CD8-positive, alpha-beta memory T cell (primary cell): ENCODE results near the gene GXYLT2. TPM values are rescaled to one million over a fixed set of nuclear protein-coding genes. Genes with fewer than 3 reads are reported as not detected.

Experiments used
- CTCF ChIA-PET: fragments of 350-600 bp; sonication (Branson Sonifier 250); formaldehyde crosslinking; loops from one replicate; lab custom pipeline; 2021; ENCODE audit warnings: antibody characterized with exemption; lab: Charles Lee
- POLR2A ChIA-PET: fragments of 350-600 bp; sonication (Branson Sonifier 250); formaldehyde crosslinking; loops from one replicate; lab custom pipeline; 2021; ENCODE audit warnings: antibody characterized with exemption; lab: Charles Lee
- DNase-seq, 5 donors: peaks; one replicate each; pipeline versions ENCODE4 v3.0.0 to v3.0.0-alpha.2; 2020 to 2022; ENCODE audit warnings: mixed read lengths in 1 of 5
- H3K27ac ChIP-seq: one replicate; pipeline ENCODE4 v1.7.0; 2013; ENCODE audit warnings: low read depth, mild to moderate bottlenecking, low read length, moderate library complexity
- H3K27me3 ChIP-seq: 2 replicates; pipeline ENCODE4 v1.7.0; 2013; ENCODE audit warnings: low read length, mild to moderate bottlenecking; ENCODE audit not compliant: insufficient read depth, poor library complexity, severe bottlenecking
- H3K36me3 ChIP-seq: 2 replicates; pipeline ENCODE4 v1.7.0; 2013; ENCODE audit warnings: mild to moderate bottlenecking, low read length, moderate library complexity; ENCODE audit not compliant: insufficient read depth
- H3K4me1 ChIP-seq: 2 replicates; pipeline ENCODE4 v1.7.0; 2013; ENCODE audit warnings: mild to moderate bottlenecking, low read length, moderate library complexity; ENCODE audit not compliant: insufficient read depth
- H3K4me3 ChIP-seq: 2 replicates; pipeline ENCODE4 v1.7.0; 2013; ENCODE audit warnings: mild to moderate bottlenecking, low read length
- H3K9me3 ChIP-seq: 2 replicates; pipeline ENCODE4 v1.7.0; 2013; ENCODE audit warnings: mild to moderate bottlenecking, low read length
- H3K27ac Mint-ChIP-seq, 8 donors: one replicate each; pipeline ENCODE4 v1.8.0; 2020 to 2021; ENCODE audit warnings: mixed read lengths in 8 of 8, mild to moderate bottlenecking in 6 of 8, inconsistent platforms in 3 of 8, moderate library complexity in 3 of 8
- H3K27me3 Mint-ChIP-seq, 2 donors: one replicate each; pipeline ENCODE4 v1.8.0; 2020 to 2021; ENCODE audit warnings: mixed read lengths in 2 of 2, mild to moderate bottlenecking in 1 of 2, moderate library complexity in 1 of 2
- H3K36me3 Mint-ChIP-seq, 3 donors: one replicate each; pipeline ENCODE4 v1.8.0; 2020 to 2021; ENCODE audit warnings: mixed read lengths in 3 of 3, inconsistent platforms in 1 of 3, mild to moderate bottlenecking in 1 of 3
- H3K4me1 Mint-ChIP-seq, 3 donors: one replicate each; pipeline ENCODE4 v1.8.0; 2020 to 2021; ENCODE audit warnings: mixed read lengths in 3 of 3, inconsistent platforms in 1 of 3, mild to moderate bottlenecking in 1 of 3
- H3K4me3 Mint-ChIP-seq, 7 donors: one replicate each; pipeline ENCODE4 v1.8.0; 2020 to 2021; ENCODE audit warnings: mixed read lengths in 7 of 7, mild to moderate bottlenecking in 6 of 7, moderate library complexity in 4 of 7, inconsistent platforms in 2 of 7
- H3K9me3 Mint-ChIP-seq, 5 donors: one replicate each; pipeline ENCODE4 v1.8.0; 2020 to 2022; ENCODE audit warnings: mixed read lengths in 5 of 5, mild to moderate bottlenecking in 3 of 5, moderate library complexity in 2 of 5, inconsistent platforms in 1 of 5
- polyA plus RNA-seq: library from polyadenylated mRNA; unstranded; fragments of 300-500 nt; fragmentation: Illumina TruSeq; gene quantifications from one replicate; pipeline ENCODE4 v1.2.3, GENCODE V29; 2021
- total RNA-seq, 2 experiments: library from RNA; stranded (reverse); gene quantifications; one replicate each; pipeline ENCODE4 v1.2.3, GENCODE V29; 2021

The GXYLT2 gene
- total and polyA plus RNA-seq, 3 experiments from 2014 or later: not detected

DNA sequence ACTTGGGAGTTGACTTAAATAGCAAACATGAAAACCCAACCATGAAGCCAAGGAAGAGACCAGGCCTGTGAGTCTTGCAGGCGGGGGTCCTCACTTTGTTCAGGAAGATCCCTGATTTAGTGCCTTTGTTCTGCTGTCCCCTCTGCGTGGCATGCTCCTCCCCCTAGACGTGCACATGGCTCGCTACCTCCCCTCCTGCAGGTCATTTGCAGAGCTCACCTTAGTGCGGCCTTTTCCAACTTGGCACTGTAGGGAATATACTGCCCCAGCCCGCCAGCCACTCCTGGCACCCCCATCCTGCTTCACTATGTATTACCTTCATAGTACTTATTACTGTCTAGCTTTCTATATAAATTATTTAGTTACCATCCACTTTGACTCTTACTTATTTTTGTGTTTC is 18.3 kb downstream of the GXYLT2 start:
- Histone ChIP-seq H3K9me3 (no peaks in the 10 kb centered on the region), H3K27me3 (no peaks in the 10 kb centered on the region), H3K4me1 (no peaks in the 10 kb centered on the region), H3K27ac (no peak overlapping the region), H3K4me3 (no peak overlapping the region), H3K36me3 (no peaks in the 10 kb centered on the region)
- CTCF ChIA-PET: no interaction called here
- Mint-ChIP-seq H3K36me3 (no peaks in the 10 kb centered on the region), H3K4me1 (no peaks in the 10 kb centered on the region), H3K27me3 (peaks cover 3 to 12% of the 10 kb centered on the region in 2 donors), H3K9me3 (peaks cover 0 to 5% (median 1%) of the 10 kb centered on the region in 5 donors), H3K4me3 (no peak overlapping the region), H3K27ac (no peak overlapping the region)
- DNase-seq: no peak
- POLR2A ChIA-PET: no interaction called here

DNA sequence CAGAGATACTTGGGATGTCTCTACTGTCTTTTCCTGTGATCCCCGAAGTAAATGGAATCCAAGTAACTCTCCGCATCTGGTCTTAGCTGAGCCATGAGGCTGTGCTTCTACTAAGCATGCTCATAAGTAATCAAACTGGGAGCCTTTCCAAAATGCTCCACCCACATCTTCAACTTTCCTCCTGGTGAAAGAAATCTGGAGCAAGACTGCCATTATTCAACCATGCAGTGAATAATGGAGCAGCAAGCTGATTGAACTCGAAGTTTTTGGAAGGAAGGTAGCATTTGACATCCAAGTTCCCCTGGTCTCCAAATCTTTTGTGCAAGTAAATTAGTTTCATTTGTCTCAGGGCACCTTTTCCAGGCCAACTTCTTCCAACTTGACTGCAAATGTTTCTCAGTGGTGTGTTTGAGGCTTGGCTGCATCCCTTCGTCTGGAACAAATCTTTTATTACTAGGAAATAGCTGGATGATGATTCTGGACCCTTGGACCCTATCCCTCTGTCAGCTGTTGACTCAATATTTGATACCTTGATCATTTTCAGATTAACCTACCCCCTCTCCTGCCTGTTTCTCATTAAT is 19.4 kb downstream of the GXYLT2 start:
- Mint-ChIP-seq H3K27me3 (peaks cover 3 to 6% of the 10 kb centered on the region in 2 donors), H3K27ac (no peak overlapping the region), H3K4me1 (no peaks in the 10 kb centered on the region), H3K4me3 (no peak overlapping the region), H3K9me3 (peaks cover 0 to 2% (median 0%) of the 10 kb centered on the region in 5 donors), H3K36me3 (no peaks in the 10 kb centered on the region)
- no peak overlapping the region for H3K27ac ChIP-seq
- no peaks in the 10 kb centered on the region for H3K9me3 ChIP-seq
- ChIA-PET CTCF (no interaction called here), POLR2A (no interaction called here)
- H3K27me3 ChIP-seq: no peaks in the 10 kb centered on the region
- no peak for DNase-seq
- H3K4me1 ChIP-seq: no peaks in the 10 kb centered on the region
- H3K36me3 ChIP-seq: no peaks in the 10 kb centered on the region
- H3K4me3 ChIP-seq: no peak overlapping the region

DNA sequence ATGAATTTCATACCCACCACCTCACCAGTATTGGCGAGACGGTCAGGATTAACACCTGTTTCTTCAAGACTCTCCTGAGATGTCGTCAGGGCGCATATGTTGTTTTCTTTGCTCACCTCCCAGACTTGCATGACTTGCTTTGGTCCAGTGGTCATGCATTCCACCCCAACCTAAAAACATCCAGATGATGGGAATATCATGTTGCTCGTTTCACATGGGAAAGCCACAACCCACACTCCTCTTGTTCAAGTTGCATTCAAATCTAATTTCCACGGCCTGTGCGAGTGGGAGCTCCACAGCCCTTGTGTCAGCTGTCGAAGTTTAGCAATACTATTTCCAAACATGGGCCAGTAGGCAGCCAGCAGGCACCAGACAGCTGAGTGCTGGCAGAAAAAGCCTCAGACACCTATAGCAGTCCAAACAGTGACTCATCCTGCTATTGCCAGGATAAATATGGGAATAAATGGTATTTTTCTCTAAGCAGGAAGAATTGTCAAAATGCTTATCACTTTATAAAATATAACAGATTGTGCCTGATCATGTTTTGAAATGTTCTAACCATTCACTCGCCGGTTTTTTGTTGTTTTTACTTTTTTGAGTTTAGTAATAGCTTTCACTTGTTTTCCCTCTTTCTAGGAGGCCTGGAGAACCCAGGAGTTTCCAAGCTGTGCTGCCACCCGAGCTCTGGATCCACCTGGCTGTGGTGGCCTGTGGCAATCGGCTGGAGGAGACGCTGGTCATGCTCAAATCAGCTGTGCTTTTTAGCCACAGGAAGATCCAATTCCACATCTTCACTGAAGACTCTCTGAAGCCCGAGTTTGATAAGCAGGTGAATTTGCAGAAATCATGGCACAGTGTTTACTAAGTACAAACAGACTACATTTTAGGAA is 20.1 kb downstream of the GXYLT2 start:
- POLR2A ChIA-PET: no interaction called here
- peaks cover 3 to 4% of the 10 kb centered on the region in 2 donors for H3K27me3 Mint-ChIP-seq
- H3K4me3 ChIP-seq: no peak overlapping the region
- H3K4me1 Mint-ChIP-seq: no peaks in the 10 kb centered on the region
- DNase-seq: no peak
- no peaks in the 10 kb centered on the region for H3K36me3 Mint-ChIP-seq
- no peaks in the 10 kb centered on the region for H3K4me1 ChIP-seq
- CTCF ChIA-PET: no interaction called here
- H3K4me3 Mint-ChIP-seq: no peak overlapping the region
- peaks cover 0 to 2% (median 0%) of the 10 kb centered on the region in 5 donors for H3K9me3 Mint-ChIP-seq
- H3K27ac Mint-ChIP-seq: peak overlapping the region in 1 of 8 donors; percentile 16
- no peaks in the 10 kb centered on the region for H3K27me3 ChIP-seq
- H3K36me3 ChIP-seq: no peaks in the 10 kb centered on the region
- no peak overlapping the region for H3K27ac ChIP-seq
- H3K9me3 ChIP-seq: no peaks in the 10 kb centered on the region

DNA sequence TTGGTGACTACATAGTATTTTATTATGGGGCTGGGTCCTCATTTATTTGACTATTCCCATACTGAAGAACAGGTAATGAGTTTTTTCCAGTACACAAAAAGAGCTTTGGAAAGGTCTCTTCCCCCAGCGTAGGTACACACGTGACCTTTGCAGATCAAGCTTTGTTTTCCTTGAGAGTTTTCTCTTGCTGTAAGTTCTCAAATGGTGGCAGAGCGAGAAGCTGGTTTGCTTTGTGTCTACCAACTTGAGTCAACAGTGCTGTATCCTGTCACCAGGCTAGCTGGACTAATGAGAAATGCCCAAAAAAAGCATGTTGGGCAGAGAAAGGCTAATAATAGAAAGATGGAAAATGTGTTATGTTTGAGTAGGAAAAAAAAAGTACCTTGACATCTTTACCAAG is 21.7 kb downstream of the GXYLT2 start:
- Mint-ChIP-seq H3K4me1 (no peaks in the 10 kb centered on the region), H3K9me3 (peaks cover 0 to 2% (median 0%) of the 10 kb centered on the region in 5 donors), H3K36me3 (no peaks in the 10 kb centered on the region), H3K27ac (no peak overlapping the region), H3K4me3 (no peak overlapping the region), H3K27me3 (peaks cover 4 to 5% of the 10 kb centered on the region in 2 donors)
- Histone ChIP-seq H3K9me3 (no peaks in the 10 kb centered on the region), H3K36me3 (no peaks in the 10 kb centered on the region), H3K27me3 (no peaks in the 10 kb centered on the region), H3K4me3 (no peak overlapping the region), H3K27ac (no peak overlapping the region), H3K4me1 (no peaks in the 10 kb centered on the region)
- CTCF ChIA-PET: interaction anchor here (1.2 kb wide), 1 partner anchor 15 kb away, joined by 3 read pairs; no protein-coding TSS in a partner anchor
- POLR2A ChIA-PET: no interaction called here
- DNase-seq: no peak

DNA sequence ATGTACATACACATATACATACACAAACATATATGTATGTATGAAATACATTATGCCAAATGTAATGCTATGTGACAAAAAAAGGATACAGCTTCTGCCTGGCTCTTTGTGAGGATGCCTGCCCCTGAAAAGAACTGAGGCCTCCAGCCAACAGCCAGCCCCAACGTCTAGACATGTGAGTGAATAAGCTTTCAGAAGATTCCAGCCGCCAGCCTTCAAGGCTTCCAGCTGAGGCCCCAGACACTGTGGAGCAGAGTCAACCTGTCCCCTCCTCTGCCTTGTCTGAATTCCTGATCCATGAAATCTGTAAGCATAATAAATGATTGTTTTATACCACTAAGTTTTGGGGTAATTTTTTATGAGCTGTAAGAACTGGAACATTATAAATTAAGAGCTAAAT is 24.7 kb downstream of the GXYLT2 start:
- H3K9me3 ChIP-seq: no peaks in the 10 kb centered on the region
- H3K4me3 ChIP-seq: no peak overlapping the region
- H3K4me1 ChIP-seq: no peaks in the 10 kb centered on the region
- H3K36me3 Mint-ChIP-seq: no peaks in the 10 kb centered on the region
- DNase-seq: no peak
- peaks cover 7 to 21% of the 10 kb centered on the region in 2 donors for H3K27me3 Mint-ChIP-seq
- no peak overlapping the region for H3K27ac ChIP-seq
- ChIA-PET CTCF (no interaction called here), POLR2A (no interaction called here)
- no peaks in the 10 kb centered on the region for H3K9me3 Mint-ChIP-seq
- no peak overlapping the region for H3K27ac Mint-ChIP-seq
- no peaks in the 10 kb centered on the region for H3K36me3 ChIP-seq
- H3K27me3 ChIP-seq: no peaks in the 10 kb centered on the region
- H3K4me1 Mint-ChIP-seq: no peaks in the 10 kb centered on the region
- no peak overlapping the region for H3K4me3 Mint-ChIP-seq

DNA sequence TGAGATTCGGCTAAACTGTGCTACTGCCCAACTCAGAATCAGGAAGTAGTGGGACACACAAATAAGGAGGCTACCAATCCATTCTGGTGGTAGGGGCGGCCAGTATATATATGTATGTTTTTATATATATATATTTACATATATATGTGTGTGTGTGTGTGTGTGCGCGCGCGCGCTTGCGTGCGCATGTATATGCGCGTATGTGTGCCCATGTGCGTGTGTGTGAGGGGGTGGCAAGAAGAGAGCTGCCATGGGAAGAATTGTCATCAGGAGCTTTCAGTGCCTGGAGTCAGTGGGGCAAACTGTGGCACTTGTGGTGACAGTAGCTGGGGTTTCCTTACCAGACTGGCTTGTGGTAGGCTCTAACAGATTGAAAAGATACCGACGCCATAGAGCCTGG is 26.5 kb downstream of the GXYLT2 start:
- Mint-ChIP-seq H3K4me1 (no peaks in the 10 kb centered on the region), H3K36me3 (no peaks in the 10 kb centered on the region)

DNA sequence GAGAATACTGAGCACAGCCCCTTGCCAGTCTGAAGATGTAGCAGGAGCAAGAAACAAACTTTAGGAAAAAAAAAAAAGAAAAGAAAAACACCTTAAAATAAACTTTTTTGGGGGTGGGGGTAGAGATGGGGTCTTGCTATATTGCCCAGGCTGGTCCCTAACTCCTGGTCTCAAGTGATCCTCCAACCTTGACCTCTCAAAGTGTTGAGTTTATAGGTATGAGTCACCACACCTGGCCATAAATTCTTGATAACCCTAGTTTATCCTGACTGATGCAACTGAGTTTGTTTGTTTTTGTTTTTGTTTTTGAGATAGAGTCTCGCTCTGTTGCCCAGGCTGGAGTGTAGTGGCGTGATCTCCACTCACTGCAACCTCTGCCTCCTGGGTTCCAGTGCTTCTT is 28.4 kb downstream of the GXYLT2 start:
- ChIA-PET CTCF (no interaction called here), POLR2A (no interaction called here)
- Histone ChIP-seq H3K4me3 (no peak overlapping the region), H3K36me3 (no peaks in the 10 kb centered on the region), H3K9me3 (no peaks in the 10 kb centered on the region), H3K27ac (no peak overlapping the region), H3K4me1 (no peaks in the 10 kb centered on the region), H3K27me3 (no peaks in the 10 kb centered on the region)
- Mint-ChIP-seq H3K27ac (peak overlapping the region in 1 of 8 donors; percentile 4), H3K27me3 (peaks cover 5 to 17% of the 10 kb centered on the region in 2 donors), H3K4me1 (no peaks in the 10 kb centered on the region), H3K36me3 (no peaks in the 10 kb centered on the region), H3K9me3 (no peaks in the 10 kb centered on the region), H3K4me3 (no peak overlapping the region)
- DNase-seq: no peak

More for the DNA sequence above, 26.5 kb downstream of the GXYLT2 start:
- no peaks in the 10 kb centered on the region for H3K9me3 Mint-ChIP-seq
- ChIA-PET CTCF (interaction anchor here (0.6 kb wide), 1 partner anchor 619 kb away, joined by 3 read pairs; no protein-coding TSS in a partner anchor), POLR2A (no interaction called here)
- H3K27me3 ChIP-seq: no peaks in the 10 kb centered on the region
- H3K4me3 ChIP-seq: no peak overlapping the region
- H3K36me3 ChIP-seq: no peaks in the 10 kb centered on the region
- no peak overlapping the region for H3K4me3 Mint-ChIP-seq
- DNase-seq: no peak
- no peak overlapping the region for H3K27ac Mint-ChIP-seq
- no peaks in the 10 kb centered on the region for H3K4me1 ChIP-seq
- no peaks in the 10 kb centered on the region for H3K9me3 ChIP-seq
- H3K27ac ChIP-seq: no peak overlapping the region
- peaks cover 7 to 21% of the 10 kb centered on the region in 2 donors for H3K27me3 Mint-ChIP-seq

DNA sequence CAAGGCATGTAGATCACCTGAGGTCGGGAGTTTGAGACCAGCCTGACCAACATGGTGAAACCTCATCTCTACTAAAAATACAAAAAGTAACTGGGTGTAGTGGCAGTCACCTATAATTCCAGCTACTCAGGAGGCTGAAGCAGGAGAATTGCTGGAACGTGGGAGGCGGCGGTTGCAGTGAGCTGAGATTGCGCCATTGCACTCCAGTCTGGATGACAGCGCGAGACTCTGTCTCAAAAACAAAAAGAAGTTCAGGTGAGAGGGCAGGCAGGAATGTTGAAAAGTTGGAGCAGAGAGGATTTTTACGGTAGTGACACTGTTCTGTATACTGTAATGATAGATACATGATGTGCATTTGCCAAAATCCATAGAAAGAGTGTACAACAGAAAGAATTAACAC is 31.7 kb downstream of the GXYLT2 start:
- ChIA-PET POLR2A (no interaction called here), CTCF (no interaction called here)
- Histone ChIP-seq H3K4me3 (no peak overlapping the region), H3K4me1 (no peaks in the 10 kb centered on the region), H3K9me3 (no peaks in the 10 kb centered on the region), H3K36me3 (no peaks in the 10 kb centered on the region), H3K27me3 (no peaks in the 10 kb centered on the region), H3K27ac (no peak overlapping the region)
- no peaks in the 10 kb centered on the region for H3K4me1 Mint-ChIP-seq
- H3K27me3 Mint-ChIP-seq: peaks cover 5 to 27% of the 10 kb centered on the region in 2 donors
- no peaks in the 10 kb centered on the region for H3K36me3 Mint-ChIP-seq
- no peak for DNase-seq
- no peaks in the 10 kb centered on the region for H3K9me3 Mint-ChIP-seq
- no peak overlapping the region for H3K27ac Mint-ChIP-seq
- H3K4me3 Mint-ChIP-seq: no peak overlapping the region
